Mesenchymal stem cell (in vitro differentiated cells and primary cell): Measurements from ENCODE around the gene PRPSAP1.

ENCODE experiments used
- DNase-seq: peaks from one replicate; pipeline ENCODE4 v3.0.0-alpha.2; 2013
- H2AFZ ChIP-seq: one replicate; pipeline ENCODE4 v1.6.1; 2013; ENCODE audit warnings: low read depth, mild to moderate bottlenecking, control low read depth, inconsistent platforms, low read length, moderate library complexity
- H2AK5ac ChIP-seq: 2 replicates; pipeline ENCODE4 v1.6.1; 2013; ENCODE audit warnings: low read length, moderate library complexity, mild to moderate bottlenecking, inconsistent platforms; ENCODE audit not compliant: severe bottlenecking
- H2BK120ac ChIP-seq: one replicate; pipeline ENCODE4 v1.6.1; 2013; ENCODE audit warnings: low read depth, mild to moderate bottlenecking, inconsistent platforms, low read length, moderate library complexity
- H2BK12ac ChIP-seq, 2 experiments: one replicate each; pipeline ENCODE4 v1.6.1; 2013; ENCODE audit warnings: inconsistent platforms in 2 of 2, low read length in 2 of 2, mild to moderate bottlenecking in 2 of 2, moderate library complexity in 2 of 2, control low read depth in 1 of 2
- H2BK15ac ChIP-seq: one replicate; pipeline ENCODE4 v1.6.1; 2013; ENCODE audit warnings: mild to moderate bottlenecking, low read depth, inconsistent platforms; ENCODE audit not compliant: poor library complexity, severe bottlenecking
- H2BK5ac ChIP-seq: 2 replicates; pipeline ENCODE4 v1.6.1; 2013; ENCODE audit warnings: low read depth, mild to moderate bottlenecking, low read length, control low read depth, inconsistent platforms; ENCODE audit not compliant: poor library complexity, severe bottlenecking
- H3K14ac ChIP-seq, 2 experiments: one replicate each; pipeline ENCODE4 v1.6.1; 2013; ENCODE audit warnings: inconsistent platforms in 2 of 2, low read length in 2 of 2, control low read depth in 1 of 2, mild to moderate bottlenecking in 1 of 2, moderate library complexity in 1 of 2
- H3K18ac ChIP-seq, 2 experiments: one replicate each; pipeline ENCODE4 v1.6.1; 2013; ENCODE audit warnings: inconsistent platforms in 2 of 2, low read length in 2 of 2, control low read depth in 1 of 2, low read depth in 1 of 2, mild to moderate bottlenecking in 1 of 2
- H3K23ac ChIP-seq, 2 experiments: one replicate each; pipeline ENCODE4 v1.6.1; 2013; ENCODE audit warnings: inconsistent platforms in 2 of 2, low read length in 2 of 2, mild to moderate bottlenecking in 2 of 2, moderate library complexity in 2 of 2, control low read depth in 1 of 2
- H3K27ac ChIP-seq: 2 replicates; pipeline ENCODE4 v1.5.1; 2013; ENCODE audit warnings: mild to moderate bottlenecking, moderate library complexity, low read length, control low read depth, inconsistent platforms; ENCODE audit not compliant: poor library complexity, severe bottlenecking
- H3K27me3 ChIP-seq, 2 experiments: 2 replicates each; pipeline versions ENCODE4 v1.6.1 to v1.7.0; 2013; ENCODE audit warnings: low read length in 2 of 2, mild to moderate bottlenecking in 2 of 2, moderate library complexity in 2 of 2, control low read depth in 1 of 2, inconsistent platforms in 1 of 2; ENCODE audit not compliant: control insufficient read depth in 1 of 2, insufficient read depth in 1 of 2
- H3K36me3 ChIP-seq, 2 experiments: 2 replicates each; pipeline versions ENCODE4 v1.6.1 to v1.7.0; 2013; ENCODE audit warnings: low read length in 2 of 2, control low read depth in 1 of 2, inconsistent platforms in 1 of 2, low read depth in 1 of 2, mild to moderate bottlenecking in 1 of 2; ENCODE audit not compliant: insufficient read depth in 2 of 2, control insufficient read depth in 1 of 2
- H3K4ac ChIP-seq, 2 experiments: one replicate each; pipeline ENCODE4 v1.6.1; 2013; ENCODE audit warnings: inconsistent platforms in 2 of 2, low read length in 2 of 2, mild to moderate bottlenecking in 2 of 2, moderate library complexity in 2 of 2, control low read depth in 1 of 2, low read depth in 1 of 2
- H3K4me1 ChIP-seq: 2 replicates; pipeline ENCODE4 v1.6.1; 2013; ENCODE audit warnings: low read depth, low read length, control low read depth; ENCODE audit not compliant: control insufficient read depth, insufficient read depth
- H3K4me2 ChIP-seq: 2 replicates; pipeline ENCODE4 v1.6.1; 2013; ENCODE audit warnings: low read length, mild to moderate bottlenecking, inconsistent platforms; ENCODE audit not compliant: poor library complexity, severe bottlenecking
- H3K4me3 ChIP-seq, 2 experiments: 2 replicates each; pipeline versions ENCODE4 v1.5.1 to v1.7.0; 2013; ENCODE audit warnings: low read length in 2 of 2, mild to moderate bottlenecking in 2 of 2, control low read depth in 1 of 2, low read depth in 1 of 2; ENCODE audit not compliant: insufficient read depth in 1 of 2
- H3K79me1 ChIP-seq: replicated peaks from 2 replicates; pipeline ENCODE4 v1.6.1; 2013; ENCODE audit warnings: mild to moderate bottlenecking, control low read depth, low read length, inconsistent platforms; ENCODE audit not compliant: poor library complexity, severe bottlenecking
- H3K9ac ChIP-seq: 2 replicates; pipeline ENCODE4 v1.7.0; 2013; ENCODE audit warnings: mild to moderate bottlenecking, low read length, moderate library complexity
- H3K9me3 ChIP-seq: 2 replicates; pipeline ENCODE4 v1.7.0; 2013; ENCODE audit warnings: mild to moderate bottlenecking, low read length; ENCODE audit not compliant: control insufficient read depth
- H4K8ac ChIP-seq: one replicate; pipeline ENCODE4 v1.6.1; 2013; ENCODE audit warnings: inconsistent platforms, mild to moderate bottlenecking, low read length, moderate library complexity
- H4K91ac ChIP-seq: one replicate; pipeline ENCODE4 v1.6.1; 2013; ENCODE audit warnings: mild to moderate bottlenecking, low read length, inconsistent platforms
- WGBS: methylation state at CpG from one replicate; pipeline ENCODE4 v1.1.7; 2013; ENCODE audit warnings: mixed read lengths; 5-methylcytosine and 5-hydroxymethylcytosine counted together

The PRPSAP1 gene

GRCh38 chr17:76386966-76387765, 33.5 kb upstream of the PRPSAP1 start:
- no peak overlapping the region for H3K27ac ChIP-seq
- no peak overlapping the region for H2AFZ ChIP-seq
- no peaks in the 10 kb centered on the region for H3K9me3 ChIP-seq
- H2BK120ac ChIP-seq: no peak overlapping the region
- H4K8ac ChIP-seq: no peak overlapping the region
- no peak overlapping the region for H2BK12ac ChIP-seq
- no peak for DNase-seq
- no peak overlapping the region for H3K18ac ChIP-seq
- H4K91ac ChIP-seq: no peak overlapping the region
- no peak overlapping the region for H3K4ac ChIP-seq
- 96% methylated on average over 31 of the region's 31 CpGs for WGBS
- H3K9ac ChIP-seq: peak overlapping the region; percentile 94
- peaks cover 39 to 47% of the 10 kb centered on the region in 2 experiments for H3K36me3 ChIP-seq
- H3K4me3 ChIP-seq: no peak overlapping the region
- no peak overlapping the region for H2AK5ac ChIP-seq
- H3K4me2 ChIP-seq: no peak overlapping the region
- H3K4me1 ChIP-seq: peaks cover 53% of the 10 kb centered on the region
- H2BK5ac ChIP-seq: no peak overlapping the region
- no peaks in the 10 kb centered on the region for H3K27me3 ChIP-seq
- no peak overlapping the region for H2BK15ac ChIP-seq
- H3K14ac ChIP-seq: no peak overlapping the region
- H3K23ac ChIP-seq: no peak overlapping the region
- H3K79me1 ChIP-seq: peaks cover 15% of the 10 kb centered on the region

- no peak overlapping the region for H3K14ac ChIP-seq
- peak; percentile 79 for DNase-seq
- 52% methylated on average over 52 of the region's 52 CpGs for WGBS
Measured at GRCh38 chr17:76385892-76386786, 32.4 kb upstream of the PRPSAP1 start.

GRCh38 chr17:76384987-76385891, 31.5 kb upstream of the PRPSAP1 start:
- WGBS: 6% methylated on average over 72 of the region's 74 CpGs
- peak overlapping the region; percentile 95 for H3K4me2 ChIP-seq
- peak overlapping the region; percentile 68 to 83 for H3K4me3 ChIP-seq
- H3K36me3 ChIP-seq: peaks cover 25 to 29% of the 10 kb centered on the region in 2 experiments
- peak overlapping the region; percentile 11 to 54 for H3K4ac ChIP-seq
- H2BK120ac ChIP-seq: peak overlapping the region; percentile 27
- peak overlapping the region; percentile 18 for H2AFZ ChIP-seq
- H2BK12ac ChIP-seq: peak overlapping the region in 1 of 2 experiments; percentile 45
- H3K14ac ChIP-seq: no peak overlapping the region
- peak overlapping the region; percentile 94 for H3K9ac ChIP-seq
- no peaks in the 10 kb centered on the region for H3K9me3 ChIP-seq
- DNase-seq: peak; percentile 86
- H2AK5ac ChIP-seq: no peak overlapping the region
- H4K91ac ChIP-seq: no peak overlapping the region
- no peak overlapping the region for H3K27ac ChIP-seq
- peaks cover 13% of the 10 kb centered on the region for H3K79me1 ChIP-seq
- peak overlapping the region; percentile 19 for H4K8ac ChIP-seq
- no peak overlapping the region for H3K23ac ChIP-seq
- H3K27me3 ChIP-seq: no peaks in the 10 kb centered on the region
- H2BK5ac ChIP-seq: no peak overlapping the region
- peak overlapping the region; percentile 94 for H2BK15ac ChIP-seq
- peaks cover 41% of the 10 kb centered on the region for H3K4me1 ChIP-seq
- peak overlapping the region; percentile 11 to 72 for H3K18ac ChIP-seq

More at GRCh38 chr17:76385892-76386786, 32.4 kb upstream of the PRPSAP1 start:
- Histone ChIP-seq H3K4me2 (peak overlapping the region; percentile 95), H3K27ac (no peak overlapping the region), H2BK5ac (no peak overlapping the region), H2AFZ (peak overlapping the region; percentile 18), H2BK15ac (no peak overlapping the region), H2BK120ac (no peak overlapping the region), H3K4me3 (peak overlapping the region in 1 of 2 experiments; percentile 83), H3K4me1 (peaks cover 46% of the 10 kb centered on the region), H3K4ac (peak overlapping the region in 1 of 2 experiments; percentile 54), H3K36me3 (peaks cover 34 to 38% of the 10 kb centered on the region in 2 experiments), H2BK12ac (peak overlapping the region in 1 of 2 experiments; percentile 10), H3K27me3 (no peaks in the 10 kb centered on the region), H2AK5ac (no peak overlapping the region), H4K8ac (peak overlapping the region; percentile 66), H3K79me1 (peaks cover 13% of the 10 kb centered on the region), H4K91ac (no peak overlapping the region), H3K23ac (no peak overlapping the region), H3K9me3 (no peaks in the 10 kb centered on the region), H3K9ac (peak overlapping the region; percentile 94), H3K18ac (no peak overlapping the region)
